K562 (cell line): Measurements from ENCODE around the gene AP2S1. TPM values are rescaled to one million over a fixed set of nuclear protein-coding genes. Genes with fewer than 3 reads are reported as not detected.

Source experiments
- BRD9 ChIP-seq: fragments of 450-650 bp; IDR thresholded peaks from 2 replicates; pipeline ENCODE4 v1.6.1; 2018; ENCODE audit warnings: low read depth; ENCODE audit not compliant: partially characterized antibody
- CEBPZ ChIP-seq: fragments of 150-350 bp; IDR thresholded peaks from 2 replicates; pipeline ENCODE4 v1.6.1; 2014; ENCODE audit warnings: low read depth, mild to moderate bottlenecking, low read length, borderline replicate concordance
- FOXJ3 ChIP-seq: sonication (generic); formaldehyde crosslinking; IDR thresholded peaks from 2 replicates; pipeline ENCODE4 v1.4.0; 2020; ENCODE audit warnings: mild to moderate bottlenecking, missing genetic modification reagents
- GATAD2B ChIP-seq: fragments of 450-650 bp; IDR thresholded peaks from 2 replicates; pipeline ENCODE4 v1.6.1; 2017; ENCODE audit warnings: mild to moderate bottlenecking, borderline replicate concordance
- KAT7 ChIP-seq: sonication (generic); formaldehyde crosslinking; IDR thresholded peaks from 2 replicates; pipeline ENCODE4 v1.8.0; 2022; ENCODE audit warnings: missing genetic modification reagents, mild to moderate bottlenecking, borderline replicate concordance
- MNT ChIP-seq, 2 experiments: fragments of 450-650 bp; conservative IDR thresholded peaks; 2 replicates each; pipeline ENCODE4 v1.6.1; 2017; ENCODE audit warnings: mild to moderate bottlenecking in 2 of 2, moderate library complexity in 2 of 2
- MXI1 ChIP-seq: IDR thresholded peaks from 2 replicates; pipeline ENCODE4 v1.6.1; 2011; ENCODE audit warnings: low read depth, mild to moderate bottlenecking, improper control_type of control experiment, low read length
- NEUROD1 ChIP-seq: fragments of 150-350 bp; IDR thresholded peaks from 2 replicates; pipeline ENCODE4 v1.6.1; 2014; ENCODE audit warnings: borderline replicate concordance, low read length, low read depth; ENCODE audit not compliant: partially characterized antibody
- NFYB ChIP-seq: IDR thresholded peaks from 2 replicates; pipeline ENCODE4 v1.6.1; 2011; ENCODE audit warnings: mild to moderate bottlenecking, moderate library complexity; ENCODE audit not compliant: insufficient read length; ENCODE audit errors: extremely low read depth
- POLR2AphosphoS2 ChIP-seq: IDR thresholded peaks from 2 replicates; pipeline ENCODE4 v1.6.1; 2012; ENCODE audit warnings: low read length, improper control_type of control experiment
- RBM22 ChIP-seq: fragments of 200-400 bp; formaldehyde crosslinking; IDR thresholded peaks from 2 replicates; pipeline ENCODE4 v1.6.1; 2018; ENCODE audit warnings: low read length, low read depth; ENCODE audit not compliant: poor library complexity, severe bottlenecking
- SETDB1 ChIP-seq: IDR thresholded peaks from one replicate; pipeline ENCODE4 v1.6.1; 2012; ENCODE audit warnings: low read length, control low read depth, inconsistent platforms
- SNIP1 ChIP-seq: fragments of 450-650 bp; IDR thresholded peaks from 2 replicates; pipeline ENCODE4 v1.7.1; 2017; ENCODE audit warnings: low read depth, mild to moderate bottlenecking
- SRF ChIP-seq, 2 experiments: fragments of 250-450, 450-650 bp in 1 of 2; sonication (Bioruptor Pico) in 1 of 2; sonication (generic) in 1 of 2; formaldehyde crosslinking; IDR thresholded peaks; 2 replicates each; pipeline versions ENCODE4 v1.5.0 to v1.5.1; 2020 to 2022; ENCODE audit warnings: mild to moderate bottlenecking in 1 of 2, missing genetic modification reagents in 1 of 2
- TOE1 ChIP-seq, 2 experiments: fragments of 450-650 bp in 1 of 2; sonication (generic) in 1 of 2; formaldehyde crosslinking in 1 of 2; IDR thresholded peaks; 2 replicates each; pipeline versions ENCODE4 v1.7.1 to v1.8.0; 2016 to 2022; ENCODE audit warnings: borderline replicate concordance in 2 of 2, mild to moderate bottlenecking in 2 of 2, antibody characterized with exemption in 1 of 2, inconsistent platforms in 1 of 2, low read depth in 1 of 2, missing genetic modification reagents in 1 of 2, moderate library complexity in 1 of 2
- ZBTB7A ChIP-seq: IDR thresholded peaks from 2 replicates; pipeline ENCODE4 v1.6.1; 2011; ENCODE audit warnings: low read depth, mild to moderate bottlenecking, low read length, moderate library complexity, borderline replicate concordance; ENCODE audit not compliant: control insufficient read depth
- ZNF398 ChIP-seq: fragments of 250-450 bp; sonication (Bioruptor Pico); IDR thresholded peaks from 2 replicates; pipeline ENCODE4 v1.8.0; 2021; ENCODE audit warnings: moderate library complexity, mild to moderate bottlenecking, inconsistent platforms
- ZNF431 ChIP-seq: sonication (generic); formaldehyde crosslinking; IDR thresholded peaks from 2 replicates; pipeline ENCODE4 v1.8.0; 2022; ENCODE audit warnings: mild to moderate bottlenecking, missing genetic modification reagents
- ZNF778 ChIP-seq: fragments of 450-650 bp; formaldehyde crosslinking; IDR thresholded peaks from 2 replicates; pipeline ENCODE4 v1.4.0; 2020; ENCODE audit warnings: mild to moderate bottlenecking, moderate library complexity
- polyA plus RNA-seq, 8 experiments: library from polyadenylated mRNA; depleted of rRNA in 4 of 8; stranded (reverse) in 5 of 8; unstranded in 3 of 8; fragments of >200 nt; fragmentation: Nextera tagmentation in 2 of 8; fragmentation: Illumina TruSeq in 1 of 8; extraction: Ambion mirVana in 2 of 8; extraction: Trizol in 1 of 8; gene quantifications; 2 replicates each; pipeline versions ENCODE4 v1.2.1 to v1.2.3, GENCODE V29; 2011 to 2014; ENCODE audit warnings: inconsistent platforms in 1 of 8, missing spikeins in 1 of 8
- total RNA-seq, 7 experiments: library from RNA; depleted of rRNA in 6 of 7; stranded (reverse); fragments of >200 nt in 6 of 7; fragmentation: Illumina TruSeq in 2 of 7; extraction: Trizol in 2 of 7; gene quantifications; 2 replicates each; pipeline versions ENCODE4 v1.2.1 to v1.2.3, GENCODE V29; 2011 to 2021; ENCODE audit warnings: low replicate concordance in 1 of 7

Gene AP2S1
- total and polyA plus RNA-seq, 9 of the 15 experiments (the other 6 are each of a cell fraction or from before 2014, with no cell fraction given), result 32.4 to 294 (median 136) TPM

- no peak for TF ChIP-seq ZNF398 (CRISPR knock-in tag)
- no peak for TF ChIP-seq NEUROD1
- TF ChIP-seq POLR2AphosphoS2, result no peak
- no peak for TF ChIP-seq CEBPZ
- TF ChIP-seq NFYB, result no peak
- no peak for TF ChIP-seq ZNF431 (CRISPR knock-in tag)
- TF ChIP-seq SNIP1, result no peak
- peak; percentile 58; the same call in 1 of the 2 replicates for TF ChIP-seq KAT7 (CRISPR knock-in tag)
- TF ChIP-seq MXI1, result no peak
- TF ChIP-seq TOE1 (IDR thresholded peaks at IDR 0.05; ENCODE audit: borderline replicate concordance), result peak; percentile 55; the same call in 1 of the 2 replicates
- no peak for TF ChIP-seq TOE1 (CRISPR knock-in tag; IDR thresholded peaks at IDR 0.05; ENCODE audit: borderline replicate concordance, low read depth)
- TF ChIP-seq RBM22, result peak; percentile 68
- no peak for TF ChIP-seq ZNF778
- TF ChIP-seq MNT (conservative IDR thresholded peaks at IDR 0.05), result peak in 1 of 2 experiments; percentile 78; a peak in 2 of 4 replicates
- 0 out of 4 replicates have a peak, but pooled peaks of 1 of the 2 experiments have one; percentile 44 for TF ChIP-seq SRF (CRISPR knock-in tag; IDR thresholded peaks at IDR 0.05)
- TF ChIP-seq BRD9, result no peak
- no peak for TF ChIP-seq SETDB1
- no peak for TF ChIP-seq FOXJ3 (CRISPR knock-in tag)
- TF ChIP-seq GATAD2B, result no peak
- peak; percentile 89 for TF ChIP-seq ZBTB7A
These were observed at the start of gene AP2S1 (continued) for GRCh38 chr19:46850228-46851203.
